Measurements from ENCODE around the gene ANKRD16. TPM values are rescaled to one million over a fixed set of nuclear protein-coding genes. Genes with fewer than 3 reads are reported as not detected.
"Not testable (repeated sequence)": the region's sequence is repeated elsewhere in the genome, so short reads cannot be mapped to it uniquely, and the experiment has no call there.

The ANKRD16 gene
- total RNA-seq, 1 donor from 2014 or later: 4.9 TPM

GRCh38 chr10:5911670-5912069 is 22.0 kb upstream of the ANKRD16 start:
- no peak for TF ChIP-seq EZH2 (IDR thresholded peaks at IDR 0.05; ENCODE audit: insufficient read depth, low read length)
- TF ChIP-seq, protein P1, sequence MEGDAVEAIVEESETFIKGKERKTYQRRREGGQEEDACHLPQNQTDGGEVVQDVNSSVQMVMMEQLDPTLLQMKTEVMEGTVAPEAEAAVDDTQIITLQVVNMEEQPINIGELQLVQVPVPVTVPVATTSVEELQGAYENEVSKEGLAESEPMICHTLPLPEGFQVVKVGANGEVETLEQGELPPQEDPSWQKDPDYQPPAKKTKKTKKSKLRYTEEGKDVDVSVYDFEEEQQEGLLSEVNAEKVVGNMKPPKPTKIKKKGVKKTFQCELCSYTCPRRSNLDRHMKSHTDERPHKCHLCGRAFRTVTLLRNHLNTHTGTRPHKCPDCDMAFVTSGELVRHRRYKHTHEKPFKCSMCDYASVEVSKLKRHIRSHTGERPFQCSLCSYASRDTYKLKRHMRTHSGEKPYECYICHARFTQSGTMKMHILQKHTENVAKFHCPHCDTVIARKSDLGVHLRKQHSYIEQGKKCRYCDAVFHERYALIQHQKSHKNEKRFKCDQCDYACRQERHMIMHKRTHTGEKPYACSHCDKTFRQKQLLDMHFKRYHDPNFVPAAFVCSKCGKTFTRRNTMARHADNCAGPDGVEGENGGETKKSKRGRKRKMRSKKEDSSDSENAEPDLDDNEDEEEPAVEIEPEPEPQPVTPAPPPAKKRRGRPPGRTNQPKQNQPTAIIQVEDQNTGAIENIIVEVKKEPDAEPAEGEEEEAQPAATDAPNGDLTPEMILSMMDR (IDR thresholded peaks at IDR 0.05; ENCODE audit: insufficient read depth, low read depth, low read length): no peak
- H3K27ac ChIP-seq (ENCODE audit: low read depth, low read length): no peak overlapping the region
- H3K4me1 ChIP-seq (ENCODE audit: insufficient read depth, low read length): no peaks in the 10 kb centered on the region
- peaks cover 22% of the 10 kb centered on the region for H3K36me3 Mint-ChIP-seq (ENCODE audit: low read depth, unreplicated experiment)
- no peak overlapping the region for H3K9ac ChIP-seq (ENCODE audit: low read length)
- no peaks in the 10 kb centered on the region for H3K9me3 ChIP-seq (ENCODE audit: insufficient read depth, low read depth, low read length)
- H3K36me3 ChIP-seq (ENCODE audit: insufficient read depth, low read length): peaks cover 53% of the 10 kb centered on the region
- H3K27me3 Mint-ChIP-seq (ENCODE audit: low read depth, unreplicated experiment): no peaks in the 10 kb centered on the region
- H3K4me2 ChIP-seq (ENCODE audit: low read length): no peak overlapping the region
- H3K79me2 ChIP-seq (ENCODE audit: insufficient read depth, low read length): peaks cover 5% of the 10 kb centered on the region
- H3K4me3 Mint-ChIP-seq (ENCODE audit: unreplicated experiment): no peak overlapping the region
- peaks cover 22% of the 10 kb centered on the region for H4K20me1 ChIP-seq (ENCODE audit: insufficient read depth, low read length)
- peaks cover 2% of the 10 kb centered on the region for H3K4me1 Mint-ChIP-seq (ENCODE audit: low read depth, unreplicated experiment)
- H2AFZ ChIP-seq (ENCODE audit: low read depth, low read length): no peak overlapping the region
- no peak overlapping the region for H3K27ac Mint-ChIP-seq (ENCODE audit: unreplicated experiment)
- FAIRE-seq (no peak), DNase-seq (ENCODE audit: low read depth) (no peak)
- H3K4me3 ChIP-seq (ENCODE audit: insufficient read depth, low read depth, low read length): no peak overlapping the region
- no peaks in the 10 kb centered on the region for H3K9me3 Mint-ChIP-seq (ENCODE audit: unreplicated experiment)
- H3K27me3 ChIP-seq (ENCODE audit: insufficient read depth, low read length): no peaks in the 10 kb centered on the region

DNA sequence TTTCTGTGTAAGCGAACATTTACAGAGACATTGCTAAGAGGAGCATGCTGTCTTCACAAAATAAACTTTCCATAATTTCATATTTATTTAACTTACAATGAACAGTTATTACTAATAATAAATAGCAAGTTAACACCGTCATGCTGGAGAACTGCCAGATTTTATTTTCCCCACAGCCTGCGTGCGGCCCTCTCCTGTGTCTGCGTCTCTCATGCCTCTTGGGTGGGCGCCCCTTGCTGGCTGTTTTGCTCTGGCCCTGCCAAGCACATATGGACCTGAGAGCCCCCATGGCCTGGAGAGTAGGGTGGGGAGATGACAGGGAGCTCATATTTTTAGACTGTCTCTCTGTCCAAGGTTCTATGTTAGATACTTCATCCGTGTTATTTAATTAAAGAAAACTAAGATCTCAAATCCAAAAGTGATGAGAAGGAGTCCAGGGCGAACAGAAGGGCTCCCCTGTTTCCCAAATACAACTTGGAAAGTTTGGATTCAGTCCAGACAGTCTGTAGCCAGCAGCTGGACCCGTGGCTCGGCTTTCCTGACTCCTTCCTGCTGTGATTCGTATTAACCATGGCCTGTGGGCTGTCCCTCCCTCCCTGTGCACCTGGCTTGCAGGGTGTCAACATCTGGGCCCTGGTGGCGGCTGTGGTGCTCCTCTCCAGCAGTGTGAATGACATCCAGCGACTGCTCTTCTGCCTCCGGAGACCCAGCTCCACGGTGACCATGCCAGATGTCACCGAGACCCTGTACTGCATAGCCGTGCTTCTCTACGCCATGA is 20.8 kb upstream of the ANKRD16 start:
- Mint-ChIP-seq H3K9me3 (ENCODE audit: unreplicated experiment) (no peaks in the 10 kb centered on the region), H3K27me3 (ENCODE audit: low read depth, unreplicated experiment) (no peaks in the 10 kb centered on the region), H3K4me3 (ENCODE audit: unreplicated experiment) (no peak overlapping the region), H3K4me1 (ENCODE audit: low read depth, unreplicated experiment) (peaks cover 6% of the 10 kb centered on the region), H3K27ac (ENCODE audit: unreplicated experiment) (no peak overlapping the region), H3K36me3 (ENCODE audit: low read depth, unreplicated experiment) (peaks cover 29% of the 10 kb centered on the region)
- no peak for TF ChIP-seq EZH2 (IDR thresholded peaks at IDR 0.05; ENCODE audit: insufficient read depth, low read length)
- TF ChIP-seq, protein P1 (IDR thresholded peaks at IDR 0.05; ENCODE audit: insufficient read depth, low read depth, low read length): no peak
- no peak overlapping the region for H3K9ac ChIP-seq (ENCODE audit: low read length)
- H3K4me3 ChIP-seq (ENCODE audit: insufficient read depth, low read depth, low read length): no peak overlapping the region
- H3K27me3 ChIP-seq (ENCODE audit: insufficient read depth, low read length): no peaks in the 10 kb centered on the region
- no peak overlapping the region for H3K27ac ChIP-seq (ENCODE audit: low read depth, low read length)
- no peaks in the 10 kb centered on the region for H3K9me3 ChIP-seq (ENCODE audit: insufficient read depth, low read depth, low read length)
- H2AFZ ChIP-seq (ENCODE audit: low read depth, low read length): no peak overlapping the region
- FAIRE-seq: no peak
- no peak for DNase-seq (ENCODE audit: low read depth)
- peaks cover 50% of the 10 kb centered on the region for H3K36me3 ChIP-seq (ENCODE audit: insufficient read depth, low read length)
- peaks cover 14% of the 10 kb centered on the region for H3K79me2 ChIP-seq (ENCODE audit: insufficient read depth, low read length)
- peaks cover 32% of the 10 kb centered on the region for H4K20me1 ChIP-seq (ENCODE audit: insufficient read depth, low read length)
- no peak overlapping the region for H3K4me2 ChIP-seq (ENCODE audit: low read length)
- H3K4me1 ChIP-seq (ENCODE audit: insufficient read depth, low read length): no peaks in the 10 kb centered on the region

- peaks cover 34% of the 10 kb centered on the region for H3K36me3 ChIP-seq (ENCODE audit: insufficient read depth, low read length)
- not testable (repeated sequence) for H3K4me2 ChIP-seq (ENCODE audit: low read length)
These were observed 19.0 kb upstream of the ANKRD16 start for GRCh38 chr10:5908676-5909075.

More at GRCh38 chr10:5908676-5909075, 19.0 kb upstream of the ANKRD16 start:
- H3K27me3 ChIP-seq (ENCODE audit: insufficient read depth, low read length); H3K9me3 Mint-ChIP-seq (ENCODE audit: unreplicated experiment); H3K27me3 Mint-ChIP-seq (ENCODE audit: low read depth, unreplicated experiment); H3K4me3 ChIP-seq (ENCODE audit: insufficient read depth, low read depth, low read length); H3K9me3 ChIP-seq (ENCODE audit: insufficient read depth, low read depth, low read length); H3K27ac Mint-ChIP-seq (ENCODE audit: unreplicated experiment); H3K27ac ChIP-seq (ENCODE audit: low read depth, low read length); FAIRE-seq; H3K4me1 ChIP-seq (ENCODE audit: insufficient read depth, low read length); DNase-seq (ENCODE audit: low read depth); H3K4me3 Mint-ChIP-seq (ENCODE audit: unreplicated experiment); H3K4me1 Mint-ChIP-seq (ENCODE audit: low read depth, unreplicated experiment); H3K9ac ChIP-seq (ENCODE audit: low read length); H2AFZ ChIP-seq (ENCODE audit: low read depth, low read length): not testable (repeated sequence)
- H3K36me3 Mint-ChIP-seq (ENCODE audit: low read depth, unreplicated experiment): peaks cover 27% of the 10 kb centered on the region
- Histone ChIP-seq H4K20me1 (ENCODE audit: insufficient read depth, low read length) (peaks cover 32% of the 10 kb centered on the region), H3K79me2 (ENCODE audit: insufficient read depth, low read length) (peaks cover 21% of the 10 kb centered on the region)

Data from astrocyte (in vitro differentiated cells and primary cell).